ENCODE data around the gene CDKN1A.
A peak's percentile ranks its signal among the peaks of the same experiment; 100 is the strongest.

Gene CDKN1A

GRCh38 chr6:36728289-36729160 lies 50.0 kb downstream of the CDKN1A start:
- H3K4me3 ChIP-seq (ENCODE audit: control insufficient read depth, low read depth, low read length): no peak overlapping the region
- TF ChIP-seq, protein P1, sequence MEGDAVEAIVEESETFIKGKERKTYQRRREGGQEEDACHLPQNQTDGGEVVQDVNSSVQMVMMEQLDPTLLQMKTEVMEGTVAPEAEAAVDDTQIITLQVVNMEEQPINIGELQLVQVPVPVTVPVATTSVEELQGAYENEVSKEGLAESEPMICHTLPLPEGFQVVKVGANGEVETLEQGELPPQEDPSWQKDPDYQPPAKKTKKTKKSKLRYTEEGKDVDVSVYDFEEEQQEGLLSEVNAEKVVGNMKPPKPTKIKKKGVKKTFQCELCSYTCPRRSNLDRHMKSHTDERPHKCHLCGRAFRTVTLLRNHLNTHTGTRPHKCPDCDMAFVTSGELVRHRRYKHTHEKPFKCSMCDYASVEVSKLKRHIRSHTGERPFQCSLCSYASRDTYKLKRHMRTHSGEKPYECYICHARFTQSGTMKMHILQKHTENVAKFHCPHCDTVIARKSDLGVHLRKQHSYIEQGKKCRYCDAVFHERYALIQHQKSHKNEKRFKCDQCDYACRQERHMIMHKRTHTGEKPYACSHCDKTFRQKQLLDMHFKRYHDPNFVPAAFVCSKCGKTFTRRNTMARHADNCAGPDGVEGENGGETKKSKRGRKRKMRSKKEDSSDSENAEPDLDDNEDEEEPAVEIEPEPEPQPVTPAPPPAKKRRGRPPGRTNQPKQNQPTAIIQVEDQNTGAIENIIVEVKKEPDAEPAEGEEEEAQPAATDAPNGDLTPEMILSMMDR (IDR thresholded peaks at IDR 0.05; ENCODE audit: control insufficient read depth, insufficient read depth, low read depth, low read length, missing control alignments): no peak
- no peak for DNase-seq (ENCODE audit: low read depth)

DNA sequence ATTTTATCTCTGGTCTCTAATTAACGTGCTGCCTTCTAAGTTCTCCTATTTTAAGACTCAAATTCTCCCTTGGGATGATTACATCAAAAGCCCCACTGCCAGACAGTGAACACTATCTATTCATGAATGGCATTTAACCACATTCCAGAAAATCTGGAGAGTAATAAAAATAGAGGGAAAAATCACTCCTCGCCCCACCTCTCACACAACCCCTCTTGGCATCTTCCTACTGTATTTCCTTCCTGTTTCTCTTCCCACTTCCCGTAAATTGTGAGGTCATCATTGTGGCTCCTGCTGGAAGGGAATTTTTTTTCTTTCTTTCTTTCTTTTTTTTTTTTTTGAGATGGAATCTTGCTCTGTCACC lies 50.6 kb downstream of the CDKN1A start:
- DNase-seq (ENCODE audit: low read depth): no peak
- H3K4me3 ChIP-seq (ENCODE audit: control insufficient read depth, low read depth, low read length): no peak overlapping the region
- TF ChIP-seq, protein P1 (IDR thresholded peaks at IDR 0.05; ENCODE audit: control insufficient read depth, insufficient read depth, low read depth, low read length, missing control alignments): no peak

- TF ChIP-seq, protein P1 (IDR thresholded peaks at IDR 0.05; ENCODE audit: control insufficient read depth, insufficient read depth, low read depth, low read length, missing control alignments): no peak
- no peak overlapping the region for H3K4me3 ChIP-seq (ENCODE audit: control insufficient read depth, low read depth, low read length)
- DNase-seq (ENCODE audit: low read depth): no peak
Observed at GRCh38 chr6:36730424-36731380, 52.2 kb downstream of the CDKN1A start.

- TF ChIP-seq, protein P1 (IDR thresholded peaks at IDR 0.05; ENCODE audit: control insufficient read depth, insufficient read depth, low read depth, low read length, missing control alignments): no peak
Observed at GRCh38 chr6:36731622-36732310, 53.3 kb downstream of the CDKN1A start.

DNA sequence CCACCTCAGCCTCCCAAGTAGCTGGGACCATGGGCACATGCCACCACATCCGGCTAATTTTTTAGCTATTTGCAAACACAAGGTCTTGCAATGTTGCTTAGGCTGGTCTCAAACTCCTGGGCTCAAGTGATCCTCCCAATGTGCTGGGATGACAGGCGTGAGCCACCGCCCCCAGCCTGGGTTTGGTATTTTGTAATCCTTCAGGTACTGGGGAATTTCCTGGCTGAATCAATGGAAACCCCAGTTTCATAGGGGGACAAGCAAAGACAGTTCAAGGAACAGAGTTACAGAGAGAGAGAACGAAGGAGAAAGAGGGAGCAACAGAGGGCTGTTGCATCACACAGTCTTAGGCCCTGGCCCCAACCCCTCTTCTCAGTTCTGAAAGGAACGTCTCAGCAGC lies 54.8 kb downstream of the CDKN1A start:
- TF ChIP-seq, protein P1 (IDR thresholded peaks at IDR 0.05; ENCODE audit: control insufficient read depth, insufficient read depth, low read depth, low read length, missing control alignments): no peak
- DNase-seq (ENCODE audit: low read depth): no peak
- no peak overlapping the region for H3K4me3 ChIP-seq (ENCODE audit: control insufficient read depth, low read depth, low read length)

More at GRCh38 chr6:36731622-36732310, 53.3 kb downstream of the CDKN1A start:
- H3K4me3 ChIP-seq (ENCODE audit: control insufficient read depth, low read depth, low read length): no peak overlapping the region
- no peak for DNase-seq (ENCODE audit: low read depth)

GRCh38 chr6:36734486-36735060 lies 56.1 kb downstream of the CDKN1A start:
- DNase-seq (ENCODE audit: low read depth): no peak
- TF ChIP-seq, protein P1 (IDR thresholded peaks at IDR 0.05; ENCODE audit: control insufficient read depth, insufficient read depth, low read depth, low read length, missing control alignments): no peak
- peak overlapping the region; percentile 21 for H3K4me3 ChIP-seq (ENCODE audit: control insufficient read depth, low read depth, low read length)
